Measurements from ENCODE around the gene CREBZF. TPM values are rescaled to one million over a fixed set of nuclear protein-coding genes. Genes with fewer than 3 reads are reported as not detected.

Gene CREBZF, protein sequence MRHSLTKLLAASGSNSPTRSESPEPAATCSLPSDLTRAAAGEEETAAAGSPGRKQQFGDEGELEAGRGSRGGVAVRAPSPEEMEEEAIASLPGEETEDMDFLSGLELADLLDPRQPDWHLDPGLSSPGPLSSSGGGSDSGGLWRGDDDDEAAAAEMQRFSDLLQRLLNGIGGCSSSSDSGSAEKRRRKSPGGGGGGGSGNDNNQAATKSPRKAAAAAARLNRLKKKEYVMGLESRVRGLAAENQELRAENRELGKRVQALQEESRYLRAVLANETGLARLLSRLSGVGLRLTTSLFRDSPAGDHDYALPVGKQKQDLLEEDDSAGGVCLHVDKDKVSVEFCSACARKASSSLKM
- 10 to 100 TPM; 46.1 to 84.6 TPM for total RNA-seq

DNA sequence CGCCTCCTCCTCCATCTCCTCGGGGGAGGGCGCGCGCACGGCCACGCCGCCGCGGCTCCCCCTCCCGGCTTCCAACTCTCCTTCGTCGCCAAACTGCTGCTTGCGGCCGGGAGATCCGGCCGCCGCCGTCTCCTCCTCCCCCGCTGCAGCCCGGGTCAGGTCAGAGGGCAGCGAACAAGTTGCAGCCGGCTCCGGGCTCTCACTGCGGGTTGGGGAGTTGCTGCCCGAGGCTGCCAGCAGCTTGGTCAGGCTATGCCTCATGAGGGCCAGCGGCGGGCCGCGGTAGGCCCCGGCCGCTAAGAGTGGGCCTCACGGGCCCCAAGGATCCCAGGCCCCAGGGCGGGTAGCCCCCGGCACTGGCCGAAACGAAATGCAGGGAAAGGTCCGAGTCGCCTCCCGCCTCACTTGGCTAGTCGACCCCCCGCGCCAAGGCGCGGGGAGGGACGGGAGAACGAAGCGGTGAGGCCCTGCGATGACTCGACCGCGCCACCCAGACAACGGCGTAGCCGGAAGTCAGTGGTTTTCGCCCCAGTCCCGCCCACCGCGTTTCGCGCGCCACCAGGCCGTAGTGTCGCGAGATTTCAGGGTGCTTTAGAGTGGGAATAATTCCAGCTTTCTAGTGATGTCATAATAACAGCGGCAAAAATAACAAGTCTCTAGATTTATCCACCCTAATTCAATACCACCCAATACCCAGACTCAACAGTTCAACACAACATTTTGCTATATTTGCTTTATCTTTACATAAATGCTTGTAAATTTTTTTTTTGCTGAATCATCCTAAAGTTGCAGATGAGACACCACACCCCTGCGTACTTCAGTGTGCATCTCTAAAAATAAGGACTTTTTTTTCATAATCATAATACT is at the start of gene CREBZF:
Gene CREBZF, minus strand, starts transcription at position 515 of the 867 bp plus-strand sequence. Its CDS starts 254 bp downstream, at position 261.
- H3K9me3 Mint-ChIP-seq = no peaks in the 10 kb centered on the region
- DNase-seq (ENCODE audit: low spot score) = peak; percentile 97
- H3K4me3 Mint-ChIP-seq = peak within 1 kb of the TSS; percentile 97
- ATAC-seq = peak; percentile 94 to 96
- H3K36me3 Mint-ChIP-seq = peaks cover 33% of the 10 kb centered on the region
- H3K27me3 Mint-ChIP-seq = no peaks in the 10 kb centered on the region
- H3K4me1 Mint-ChIP-seq (ENCODE audit: low read depth in 2 of 2) = peaks cover 31 to 43% of the 10 kb centered on the region in 2 donors
- H3K27ac Mint-ChIP-seq = peak within 1 kb of the TSS; percentile 93 to 95

DNA sequence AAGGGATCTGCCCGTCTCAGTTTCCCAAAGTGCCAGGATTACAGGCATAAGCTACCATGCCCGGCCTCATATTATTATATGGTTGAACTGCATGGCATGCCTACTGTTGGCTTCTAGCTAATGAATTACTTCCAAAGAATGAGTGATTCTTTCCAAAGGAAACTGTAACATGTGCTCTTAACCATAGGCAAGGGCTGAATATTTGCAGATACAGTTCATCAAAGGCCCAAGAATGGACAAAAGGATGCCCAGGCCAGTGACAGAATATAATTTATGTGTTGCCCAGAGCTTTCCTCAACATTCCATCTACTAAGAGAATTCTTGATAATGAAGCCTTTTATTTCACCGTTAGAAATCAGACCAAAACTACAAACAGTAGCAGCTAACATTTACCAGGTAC is 48.0 kb upstream of the CREBZF start:
- no peak for ATAC-seq
- Mint-ChIP-seq H3K4me3 (no peak overlapping the region), H3K4me1 (ENCODE audit: low read depth in 2 of 2) (peaks cover 0 to 8% of the 10 kb centered on the region in 2 donors), H3K9me3 (no peaks in the 10 kb centered on the region), H3K27ac (no peak overlapping the region), H3K36me3 (peaks cover 4% of the 10 kb centered on the region), H3K27me3 (no peaks in the 10 kb centered on the region)
- DNase-seq (ENCODE audit: low spot score) = no peak

DNA sequence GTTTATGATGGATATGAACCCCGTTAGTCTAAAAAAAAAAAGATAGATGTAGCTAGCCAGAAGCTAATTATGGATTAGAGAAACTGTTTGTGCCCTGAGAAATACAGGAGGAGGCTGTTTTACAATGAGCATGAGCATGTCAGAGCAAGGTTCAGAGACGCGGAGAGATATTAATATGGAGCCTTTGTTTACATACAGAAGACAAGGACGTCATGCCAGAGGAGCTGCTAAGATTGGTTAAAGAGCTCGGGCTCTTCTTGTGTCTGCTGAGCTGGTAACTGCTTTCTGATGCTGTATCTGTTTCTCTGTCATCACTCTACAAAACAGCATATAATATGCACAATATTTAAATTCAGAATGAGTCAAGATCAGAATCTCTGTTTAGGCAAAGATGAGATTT is 46.0 kb upstream of the CREBZF start:
- H3K4me1 Mint-ChIP-seq (ENCODE audit: low read depth in 2 of 2) = peaks cover 0 to 7% of the 10 kb centered on the region in 2 donors
- no peaks in the 10 kb centered on the region for H3K27me3 Mint-ChIP-seq
- H3K27ac Mint-ChIP-seq = no peak overlapping the region
- no peak overlapping the region for H3K4me3 Mint-ChIP-seq
- H3K36me3 Mint-ChIP-seq = peaks cover 10% of the 10 kb centered on the region
- ATAC-seq (no peak), DNase-seq (ENCODE audit: low spot score) (no peak)
- no peaks in the 10 kb centered on the region for H3K9me3 Mint-ChIP-seq

DNA sequence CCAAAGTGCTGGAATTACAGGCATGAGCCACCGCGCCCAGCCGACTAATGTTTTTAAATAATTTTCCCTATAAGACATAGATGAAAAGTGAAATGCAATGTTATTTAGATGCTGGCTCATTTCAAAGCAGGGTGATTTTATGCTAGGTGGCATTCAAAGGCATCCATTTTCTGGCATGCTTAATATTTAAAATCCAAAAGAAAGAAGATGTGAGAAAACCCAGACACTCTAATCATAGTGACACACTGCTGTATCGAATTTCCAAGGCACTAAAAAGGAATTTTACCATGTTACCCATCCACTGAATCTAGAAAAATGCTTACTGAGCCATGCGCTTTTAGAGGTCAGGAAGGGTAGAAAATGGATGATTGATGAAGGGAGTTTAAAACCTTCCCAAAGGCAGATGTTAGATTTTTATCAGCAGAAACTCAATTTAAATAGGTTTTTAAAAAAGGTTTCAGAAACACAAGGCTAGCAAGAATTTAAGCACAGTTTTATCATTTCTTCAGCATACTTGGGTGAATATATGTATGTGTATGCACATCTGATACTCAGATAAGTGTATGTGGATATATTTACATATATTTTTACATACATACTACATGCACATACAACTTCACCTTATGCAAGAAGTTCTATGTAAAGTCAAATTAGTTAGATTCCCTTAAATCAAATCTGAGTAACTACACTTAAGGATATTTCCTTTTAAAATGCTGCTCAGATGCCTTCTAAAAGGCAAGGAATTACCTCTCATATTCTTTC is 45.2 kb upstream of the CREBZF start:
- H3K27me3 Mint-ChIP-seq = no peaks in the 10 kb centered on the region
- no peak overlapping the region for H3K4me3 Mint-ChIP-seq
- ATAC-seq (no peak), DNase-seq (ENCODE audit: low spot score) (no peak)
- peaks cover 0 to 7% of the 10 kb centered on the region in 2 donors for H3K4me1 Mint-ChIP-seq (ENCODE audit: low read depth in 2 of 2)
- peaks cover 14% of the 10 kb centered on the region for H3K36me3 Mint-ChIP-seq
- peak overlapping the region in 1 of 2 donors; percentile 5 for H3K27ac Mint-ChIP-seq
- no peaks in the 10 kb centered on the region for H3K9me3 Mint-ChIP-seq

DNA sequence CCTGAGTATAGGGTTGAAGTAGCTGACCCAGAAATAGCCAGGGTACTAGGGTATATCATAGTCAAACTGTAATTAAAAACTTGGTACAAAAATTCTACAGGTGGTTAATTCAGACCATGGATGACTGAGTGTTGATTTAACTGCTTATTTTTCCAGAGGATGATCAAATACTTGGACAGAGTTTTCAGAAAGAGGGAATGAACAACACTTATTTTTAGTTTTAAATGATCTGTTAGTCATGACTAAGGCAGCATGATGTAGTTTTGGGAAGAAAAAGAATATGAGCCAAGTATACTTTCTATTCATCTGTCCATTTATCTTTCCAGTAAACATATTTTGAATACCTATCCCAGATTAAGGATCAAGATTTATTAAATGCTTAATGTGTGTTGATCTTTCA is 40.9 kb upstream of the CREBZF start:
- peak overlapping the region in 1 of 2 donors; percentile 21 for H3K27ac Mint-ChIP-seq
- H3K9me3 Mint-ChIP-seq = no peaks in the 10 kb centered on the region
- peaks cover 14% of the 10 kb centered on the region for H3K36me3 Mint-ChIP-seq
- ATAC-seq = no peak
- no peaks in the 10 kb centered on the region for H3K27me3 Mint-ChIP-seq
- H3K4me3 Mint-ChIP-seq = no peak overlapping the region
- no peak for DNase-seq (ENCODE audit: low spot score)
- H3K4me1 Mint-ChIP-seq (ENCODE audit: low read depth in 2 of 2) = peaks cover 0 to 4% of the 10 kb centered on the region in 2 donors

DNA sequence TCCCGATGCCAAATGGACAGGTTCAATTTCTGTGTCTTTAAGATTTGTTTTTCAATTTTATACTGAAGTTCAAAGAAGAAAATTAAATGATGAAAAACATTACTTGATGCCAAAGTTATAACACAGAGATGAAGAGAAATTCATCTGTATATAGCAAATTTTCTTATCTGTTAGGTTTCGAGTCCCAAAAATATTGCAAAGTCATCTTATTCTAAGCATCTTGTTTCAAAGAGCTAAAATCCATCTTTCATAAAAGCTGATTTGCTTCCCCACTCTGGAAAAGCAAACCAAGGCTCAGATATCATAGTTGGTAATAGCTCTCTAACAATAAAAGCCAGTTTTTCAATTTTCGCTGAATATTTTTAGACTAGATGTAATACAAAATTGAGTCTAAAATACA is 40.0 kb upstream of the CREBZF start:
- H3K4me3 Mint-ChIP-seq = no peak overlapping the region
- peaks cover 14% of the 10 kb centered on the region for H3K36me3 Mint-ChIP-seq
- H3K27ac Mint-ChIP-seq = no peak overlapping the region

DNA sequence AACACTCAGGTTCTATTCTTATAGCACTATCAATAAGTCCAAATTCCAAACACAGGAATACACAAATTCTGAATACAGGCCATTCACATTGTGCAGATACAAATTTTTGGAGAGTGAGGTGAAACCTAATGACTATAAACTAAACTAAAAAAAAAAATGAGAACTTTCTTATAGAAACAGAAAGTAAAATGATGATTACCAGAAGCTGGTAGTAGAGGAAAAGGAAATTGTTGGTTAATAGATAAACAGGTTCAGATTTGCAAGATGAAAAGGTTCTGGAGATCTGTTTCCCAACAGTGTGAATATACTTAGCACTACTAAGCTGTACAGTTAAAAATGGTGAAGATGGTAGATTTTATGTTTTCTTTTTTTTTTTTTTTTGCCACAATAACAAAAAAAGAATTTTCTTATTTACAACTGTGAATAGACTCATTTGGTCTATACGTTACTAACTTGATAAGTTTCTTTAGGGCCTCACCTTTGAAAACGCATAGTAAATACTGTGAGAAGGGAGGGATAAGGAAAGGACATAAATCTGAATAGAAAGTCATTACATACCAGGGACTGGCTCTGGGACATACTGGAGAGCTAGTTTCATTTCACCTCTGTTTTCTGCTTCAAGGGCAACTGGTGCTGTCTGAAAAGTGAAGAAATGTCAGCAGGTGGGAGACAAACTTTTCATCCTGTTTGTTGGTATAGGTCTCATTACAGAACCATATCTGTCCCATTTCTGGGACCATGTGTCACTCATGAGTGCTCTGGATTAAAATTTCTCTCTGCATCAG is 35.2 kb upstream of the CREBZF start:
- no peaks in the 10 kb centered on the region for H3K27me3 Mint-ChIP-seq
- peak; percentile 72 to 73 for ATAC-seq
- H3K27ac Mint-ChIP-seq = peak overlapping the region; percentile 90 to 98
- no peak for DNase-seq (ENCODE audit: low spot score)
- peaks cover 27 to 38% of the 10 kb centered on the region in 2 donors for H3K4me1 Mint-ChIP-seq (ENCODE audit: low read depth in 2 of 2)
- H3K36me3 Mint-ChIP-seq = peaks cover 14% of the 10 kb centered on the region
- H3K9me3 Mint-ChIP-seq = no peaks in the 10 kb centered on the region
- peak overlapping the region; percentile 52 for H3K4me3 Mint-ChIP-seq

More for the DNA sequence above, 40.0 kb upstream of the CREBZF start:
- DNase-seq (ENCODE audit: low spot score) = no peak
- H3K9me3 Mint-ChIP-seq = no peaks in the 10 kb centered on the region
- no peaks in the 10 kb centered on the region for H3K27me3 Mint-ChIP-seq
- ATAC-seq = no peak
- H3K4me1 Mint-ChIP-seq (ENCODE audit: low read depth in 2 of 2) = peaks cover 8 to 9% of the 10 kb centered on the region in 2 donors

DNA sequence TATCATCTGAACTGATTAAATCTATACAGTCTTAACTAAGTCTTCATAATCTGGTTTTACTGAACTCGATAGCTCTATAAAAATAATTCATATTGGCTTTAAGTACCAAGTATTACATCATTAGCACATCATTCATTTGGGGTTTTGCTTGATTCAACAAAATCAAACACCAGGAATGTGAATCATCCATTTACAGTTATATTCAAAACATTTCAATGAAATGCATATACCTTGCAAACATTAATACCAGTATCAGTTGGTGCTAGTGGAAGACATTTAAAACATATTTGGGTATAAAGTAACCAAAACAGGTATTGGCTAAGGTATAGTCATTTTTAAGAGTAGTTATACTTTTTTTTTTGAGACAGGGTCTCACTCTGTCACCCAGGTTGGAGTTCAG is 33.3 kb upstream of the CREBZF start:
- ATAC-seq (peak in 1 of 2 donors; percentile 18), DNase-seq (ENCODE audit: low spot score) (no peak)
- Mint-ChIP-seq H3K27me3 (no peaks in the 10 kb centered on the region), H3K4me1 (ENCODE audit: low read depth in 2 of 2) (peaks cover 27 to 38% of the 10 kb centered on the region in 2 donors), H3K36me3 (peaks cover 11% of the 10 kb centered on the region), H3K9me3 (no peaks in the 10 kb centered on the region), H3K4me3 (peak overlapping the region; percentile 41), H3K27ac (peak overlapping the region; percentile 90 to 98)

DNA sequence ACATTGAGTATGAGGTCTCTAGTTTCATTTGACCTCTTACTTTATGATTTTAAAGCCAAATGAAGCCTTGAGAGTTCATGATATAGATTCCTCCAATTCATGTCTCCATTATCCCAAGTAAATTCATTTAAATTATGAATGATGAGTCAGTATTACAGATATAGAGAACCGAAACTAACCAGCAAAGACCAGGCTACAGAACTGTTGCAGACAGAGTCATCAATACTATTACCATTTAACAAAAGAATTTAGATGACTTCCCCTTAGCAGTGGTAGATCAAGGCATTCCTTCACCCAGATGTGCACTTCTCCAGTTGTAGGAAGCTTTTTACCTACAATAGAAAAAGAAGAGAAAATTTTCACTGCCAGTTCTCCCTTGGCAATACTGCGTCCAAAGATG is 32.8 kb upstream of the CREBZF start:
- peak overlapping the region; percentile 90 to 98 for H3K27ac Mint-ChIP-seq
- H3K4me1 Mint-ChIP-seq (ENCODE audit: low read depth in 2 of 2) = peaks cover 27 to 38% of the 10 kb centered on the region in 2 donors
- H3K4me3 Mint-ChIP-seq = peak overlapping the region; percentile 41
- DNase-seq (ENCODE audit: low spot score) (no peak), ATAC-seq (peak in 1 of 2 donors; percentile 64)
- H3K27me3 Mint-ChIP-seq = no peaks in the 10 kb centered on the region
- H3K36me3 Mint-ChIP-seq = peaks cover 10% of the 10 kb centered on the region
- H3K9me3 Mint-ChIP-seq = no peaks in the 10 kb centered on the region

DNA sequence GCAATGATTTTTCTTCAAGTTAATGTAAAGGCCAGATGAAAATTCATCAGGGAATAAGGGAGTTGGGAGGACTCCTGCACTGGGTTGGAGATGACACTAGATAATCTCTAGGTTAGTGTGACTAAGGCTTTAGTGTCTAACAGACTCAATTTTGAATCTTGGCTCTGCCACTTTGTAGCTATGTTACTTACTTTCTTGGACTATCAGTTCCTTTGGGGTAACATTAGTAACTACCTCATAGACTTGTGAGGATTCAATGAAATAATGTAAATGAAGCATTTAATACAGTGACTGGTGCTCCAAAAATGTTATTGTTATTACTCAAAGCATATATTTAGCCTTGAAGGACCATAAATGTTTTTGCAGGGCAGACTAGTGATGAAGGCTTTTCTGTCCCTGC is 30.6 kb upstream of the CREBZF start:
- H3K4me3 Mint-ChIP-seq = no peak overlapping the region
- H3K4me1 Mint-ChIP-seq (ENCODE audit: low read depth in 2 of 2) = peaks cover 25 to 35% of the 10 kb centered on the region in 2 donors
- no peak for DNase-seq (ENCODE audit: low spot score)
- H3K9me3 Mint-ChIP-seq = no peaks in the 10 kb centered on the region
- no peak for ATAC-seq
- peak overlapping the region in 1 of 2 donors; percentile 6 for H3K27ac Mint-ChIP-seq
- H3K36me3 Mint-ChIP-seq = peaks cover 13% of the 10 kb centered on the region
- no peaks in the 10 kb centered on the region for H3K27me3 Mint-ChIP-seq

DNA sequence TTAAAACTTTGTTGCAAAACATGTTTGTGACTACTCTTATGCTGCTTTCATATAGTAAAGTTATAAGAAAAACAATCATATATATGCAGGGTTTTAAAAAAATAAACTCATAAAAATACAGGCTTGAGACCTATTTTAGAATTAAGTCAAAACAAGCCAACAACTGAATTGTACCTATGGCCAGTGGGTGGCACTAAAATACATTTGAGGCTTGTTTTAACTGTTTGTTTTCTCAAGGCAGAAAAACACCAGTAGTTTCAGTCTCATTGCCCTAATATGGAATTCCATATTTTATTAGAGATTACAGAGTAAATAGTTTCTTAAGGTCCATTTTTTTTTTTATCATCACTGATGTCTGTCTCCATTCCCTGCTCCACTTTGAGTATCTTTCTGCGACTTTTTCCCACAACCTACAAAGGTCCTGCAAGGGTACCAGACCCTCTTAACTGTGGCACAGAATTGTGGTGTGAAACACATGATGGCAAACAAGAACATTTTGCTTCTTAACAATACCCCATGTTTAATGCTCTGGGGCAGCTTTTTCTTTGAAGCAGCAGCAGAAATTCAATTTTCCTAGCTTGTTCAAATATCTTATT is 29.6 kb upstream of the CREBZF start:
- no peak for ATAC-seq
- DNase-seq (ENCODE audit: low spot score) = no peak
- Mint-ChIP-seq H3K27ac (no peak overlapping the region), H3K36me3 (peaks cover 20% of the 10 kb centered on the region), H3K4me3 (no peak overlapping the region), H3K4me1 (ENCODE audit: low read depth in 2 of 2) (peaks cover 20 to 25% of the 10 kb centered on the region in 2 donors), H3K27me3 (no peaks in the 10 kb centered on the region), H3K9me3 (no peaks in the 10 kb centered on the region)

DNA sequence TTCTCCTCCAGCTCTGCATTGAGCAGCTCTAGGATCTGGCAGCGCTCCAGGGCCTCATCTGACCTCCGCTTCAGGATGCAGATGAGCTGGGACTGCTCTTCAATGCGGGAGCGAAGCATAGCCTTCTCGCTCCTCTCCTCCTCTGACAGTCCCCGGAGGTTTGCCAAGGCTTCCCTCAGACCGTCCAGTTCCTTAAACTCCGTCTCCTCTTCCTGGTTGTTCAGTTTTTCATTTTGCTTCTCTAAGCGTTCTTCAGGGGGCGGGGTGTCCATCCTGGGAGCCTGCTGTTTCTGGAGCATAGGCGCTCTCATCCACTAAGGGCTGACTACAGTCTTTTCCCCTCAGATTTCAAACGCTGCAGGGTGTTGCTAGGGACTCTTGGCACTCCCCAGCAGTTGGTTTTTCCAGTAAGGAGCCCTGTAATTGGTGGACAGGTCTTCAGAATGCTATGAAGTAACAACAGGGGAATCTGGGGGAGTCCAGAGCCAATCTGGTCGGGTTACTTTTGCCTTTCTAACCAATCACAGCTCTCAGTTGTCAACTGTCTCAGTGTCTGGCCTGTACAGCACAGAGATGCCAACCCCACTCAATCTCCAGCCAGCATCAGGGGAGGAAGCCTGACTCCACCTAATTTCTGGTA is 21.0 kb upstream of the CREBZF start, which contains the start of gene CCDC89:
Gene CCDC89, minus strand, starts transcription at position 376 of the 640 bp plus-strand sequence. Its CDS starts 65 bp downstream, at position 311.
- Mint-ChIP-seq H3K9me3 (no peaks in the 10 kb centered on the region), H3K27me3 (no peaks in the 10 kb centered on the region), H3K4me1 (ENCODE audit: low read depth in 2 of 2) (peaks cover 16 to 23% of the 10 kb centered on the region in 2 donors), H3K4me3 (no peak within 1 kb of the TSS), H3K36me3 (peaks cover 10% of the 10 kb centered on the region), H3K27ac (peak within 1 kb of the TSS in 1 of 2 donors; percentile 75)
- no peak for DNase-seq (ENCODE audit: low spot score)
- no peak for ATAC-seq

All from natural killer cell treated with Interleukin-12 subunit alpha and Interleukin-12 subunit beta and Interleukin-15 and Interleukin-18, amount 100 ng/mL, for 72 hours (primary cell).